VCaP (cell line): Measurements from ENCODE around the gene NDUFA8.

Experiments
- H3K27ac ChIP-seq: fragments of 450-650 bp; 2 replicates; pipeline ENCODE4 v1.5.1; 2017
- CTCF ChIP-seq: fragments of 450-650 bp; conservative IDR thresholded peaks from 2 replicates; pipeline ENCODE4 v1.5.1; 2017; ENCODE audit warnings: mild to moderate bottlenecking, moderate library complexity

Gene NDUFA8

GRCh38 chr9:122113574-122113973 is 46.0 kb downstream of the NDUFA8 start:
- no peak overlapping the region for H3K27ac ChIP-seq
- TF ChIP-seq CTCF = no peak

GRCh38 chr9:122112238-122112637 is 47.3 kb downstream of the NDUFA8 start:
- TF ChIP-seq CTCF = no peak
- H3K27ac ChIP-seq = no peak overlapping the region

GRCh38 chr9:122111413-122112085 is 48.0 kb downstream of the NDUFA8 start:
- no peak for TF ChIP-seq CTCF
- no peak overlapping the region for H3K27ac ChIP-seq

GRCh38 chr9:122110100-122110833 is 49.3 kb downstream of the NDUFA8 start:
- H3K27ac ChIP-seq = no peak overlapping the region
- no peak for TF ChIP-seq CTCF

GRCh38 chr9:122109035-122109813 is 50.4 kb downstream of the NDUFA8 start:
- no peak overlapping the region for H3K27ac ChIP-seq
- no peak for TF ChIP-seq CTCF

- H3K27ac ChIP-seq = no peak overlapping the region
- TF ChIP-seq CTCF = no peak
Measured at GRCh38 chr9:122107291-122107805, 52.2 kb downstream of the NDUFA8 start.

- no peak overlapping the region for H3K27ac ChIP-seq
- TF ChIP-seq CTCF = no peak
Measured at GRCh38 chr9:122106576-122106975, 53.0 kb downstream of the NDUFA8 start.
